Measurements from ENCODE around the gene SOCS6.

The SOCS6 gene

GRCh38 chr18:70289351-70290312 lies 787 bp downstream of the SOCS6 start:
- peak; percentile 44 to 49 for DNase-seq (ENCODE audit: low read depth in 2 of 2)
- no peak for TF ChIP-seq CTCF (IDR thresholded peaks at IDR 0.05; ENCODE audit: low read depth, low read length)
- peak overlapping the region; percentile 50 to 80 for H3K4me3 ChIP-seq (replicated peaks in 1 of 2; ENCODE audit: low read depth in 2 of 2, low read length in 2 of 2)

GRCh38 chr18:70290482-70291294 lies 1.8 kb downstream of the SOCS6 start:
- H3K4me3 ChIP-seq (replicated peaks in 1 of 2; ENCODE audit: low read depth in 2 of 2, low read length in 2 of 2): peak overlapping the region; percentile 50 to 80
- DNase-seq (ENCODE audit: low read depth in 2 of 2): no peak
- TF ChIP-seq CTCF (IDR thresholded peaks at IDR 0.05; ENCODE audit: low read depth, low read length): no peak

- no peak for DNase-seq (ENCODE audit: low read depth in 2 of 2)
- TF ChIP-seq CTCF (IDR thresholded peaks at IDR 0.05; ENCODE audit: low read depth, low read length): no peak
- no peak overlapping the region for H3K4me3 ChIP-seq (replicated peaks in 1 of 2; ENCODE audit: low read depth in 2 of 2, low read length in 2 of 2)
These were observed 2.4 kb downstream of the SOCS6 start for GRCh38 chr18:70291295-70291574.

- no peak for DNase-seq (ENCODE audit: low read depth in 2 of 2)
- H3K4me3 ChIP-seq (replicated peaks in 1 of 2; ENCODE audit: low read depth in 2 of 2, low read length in 2 of 2): no peak overlapping the region
- no peak for TF ChIP-seq CTCF (IDR thresholded peaks at IDR 0.05; ENCODE audit: low read depth, low read length)
These were observed 3.8 kb downstream of the SOCS6 start for GRCh38 chr18:70292628-70293027.

- H3K4me3 ChIP-seq (replicated peaks in 1 of 2; ENCODE audit: low read depth in 2 of 2, low read length in 2 of 2): no peak overlapping the region
- TF ChIP-seq CTCF (IDR thresholded peaks at IDR 0.05; ENCODE audit: low read depth, low read length): no peak
- DNase-seq (ENCODE audit: low read depth in 2 of 2): peak in 1 of 2 donors; percentile 12
These were observed 4.3 kb downstream of the SOCS6 start for GRCh38 chr18:70293166-70293565.

GRCh38 chr18:70294471-70295191 lies 5.8 kb downstream of the SOCS6 start:
- no peak for DNase-seq (ENCODE audit: low read depth in 2 of 2)
- no peak overlapping the region for H3K4me3 ChIP-seq (replicated peaks in 1 of 2; ENCODE audit: low read depth in 2 of 2, low read length in 2 of 2)
- TF ChIP-seq CTCF (IDR thresholded peaks at IDR 0.05; ENCODE audit: low read depth, low read length): no peak
